HK-2 (cell line): ENCODE measurements around the gene IMP4.
A peak's percentile ranks its signal among the peaks of the same experiment; 100 is the strongest.

ENCODE experiments used
- DNase-seq: peaks from one replicate; pipeline ENCODE4 v3.0.0-alpha.2; 2018; ENCODE audit not compliant: unreplicated experiment

IMP4 gene

GRCh38 chr2:130336150-130336876 lies 6.4 kb upstream of the IMP4 start:
- DNase-seq: no peak

GRCh38 chr2:130336877-130337734 lies 5.6 kb upstream of the IMP4 start:
- peak; percentile 95 for DNase-seq

GRCh38 chr2:130337735-130338325 lies 4.9 kb upstream of the IMP4 start:
- DNase-seq: no peak

- no peak for DNase-seq
Measured at GRCh38 chr2:130338793-130339345, 3.8 kb upstream of the IMP4 start.

GRCh38 chr2:130339885-130340745 lies 2.6 kb upstream of the IMP4 start:
- DNase-seq: no peak

GRCh38 chr2:130341562-130342019 lies 1.1 kb upstream of the IMP4 start:
- peak; percentile 31 for DNase-seq

- DNase-seq: peak; percentile 88
Measured at GRCh38 chr2:130342020-130342532, 621 bp upstream of the IMP4 start.

- DNase-seq: no peak
Measured at GRCh38 chr2:130344578-130344977, 1.9 kb downstream of the IMP4 start.

GRCh38 chr2:130345091-130345490 lies 2.4 kb downstream of the IMP4 start:
- DNase-seq: no peak

GRCh38 chr2:130345611-130346010 lies 2.9 kb downstream of the IMP4 start:
- DNase-seq: no peak

GRCh38 chr2:130346041-130346740 lies 3.5 kb downstream of the IMP4 start:
- DNase-seq: no peak

- no peak for DNase-seq
Measured at GRCh38 chr2:130346741-130347066, 4.0 kb downstream of the IMP4 start.

GRCh38 chr2:130347220-130347925 lies 4.7 kb downstream of the IMP4 start:
- no peak for DNase-seq

GRCh38 chr2:130349174-130349573 lies 6.5 kb downstream of the IMP4 start:
- DNase-seq: no peak

- DNase-seq: no peak
Measured at GRCh38 chr2:130351711-130352110, 9.0 kb downstream of the IMP4 start.

GRCh38 chr2:130352237-130352636 lies 9.5 kb downstream of the IMP4 start:
- no peak for DNase-seq

GRCh38 chr2:130353291-130354138 lies 10.8 kb downstream of the IMP4 start:
- no peak for DNase-seq

GRCh38 chr2:130354139-130354428 lies 11.4 kb downstream of the IMP4 start:
- DNase-seq: no peak

GRCh38 chr2:130355172-130355577 lies 12.5 kb downstream of the IMP4 start:
- DNase-seq: peak; percentile 29
